Naive thymus-derived CD4-positive, alpha-beta T cell (primary cell): Measurements from ENCODE around the gene SLC31A1. TPM values are rescaled to one million over a fixed set of nuclear protein-coding genes. Genes with fewer than 3 reads are reported as not detected.
A peak's percentile ranks its signal among the peaks of the same experiment; 100 is the strongest.

Experiments used
- ATAC-seq: fragments of 150-1000 bp; cut with Tn5 transposase; 2 replicates; pipeline ENCODE4 v1.10.0; 2021; ENCODE audit warnings: mild to moderate bottlenecking, moderate library complexity
- CTCF ChIA-PET: fragments of 350-600 bp; sonication (Branson Sonifier 250); formaldehyde crosslinking; loops from one replicate; lab custom pipeline; 2021; ENCODE audit warnings: antibody characterized with exemption; lab: Charles Lee
- POLR2A ChIA-PET: fragments of 350-600 bp; sonication (Branson Sonifier 250); formaldehyde crosslinking; loops from one replicate; lab custom pipeline; 2021; ENCODE audit warnings: antibody characterized with exemption, inconsistent platforms; lab: Charles Lee
- DNase-seq, 9 donors: peaks; one replicate each; pipeline versions ENCODE4 v3.0.0 to v3.0.0-alpha.2; 2020 to 2022; ENCODE audit warnings: mixed read lengths in 1 of 9
- H3K27ac ChIP-seq: one replicate; pipeline ENCODE4 v1.7.0; 2013; ENCODE audit warnings: mild to moderate bottlenecking, low read depth, low read length, moderate library complexity
- H3K27me3 ChIP-seq, 2 donors: one replicate each; pipeline ENCODE4 v1.7.0; 2013; ENCODE audit warnings: low read length in 2 of 2, mild to moderate bottlenecking in 2 of 2, moderate library complexity in 2 of 2; ENCODE audit not compliant: control insufficient read depth in 2 of 2, insufficient read depth in 2 of 2
- H3K36me3 ChIP-seq, 3 experiments: 1 replicate in 2 of 3; 2 replicates in 1 of 3; pipeline ENCODE4 v1.7.0; 2013; ENCODE audit warnings: low read length in 3 of 3, mild to moderate bottlenecking in 3 of 3, moderate library complexity in 1 of 3; ENCODE audit not compliant: insufficient read depth in 3 of 3, control insufficient read depth in 2 of 3
- H3K4me1 ChIP-seq, 2 donors: one replicate each; pipeline ENCODE4 v1.7.0; 2013; ENCODE audit warnings: low read length in 2 of 2, mild to moderate bottlenecking in 2 of 2, moderate library complexity in 1 of 2; ENCODE audit not compliant: control insufficient read depth in 2 of 2, insufficient read depth in 2 of 2
- H3K4me3 ChIP-seq: 2 replicates; pipeline ENCODE4 v1.7.0; 2013; ENCODE audit warnings: mild to moderate bottlenecking, low read length
- H3K9me3 ChIP-seq, 3 experiments: 1 replicate in 2 of 3; 2 replicates in 1 of 3; pipeline ENCODE4 v1.7.0; 2013; ENCODE audit warnings: low read length in 3 of 3; ENCODE audit not compliant: control insufficient read depth in 2 of 3
- H3K27ac Mint-ChIP-seq, 9 donors: one replicate each; pipeline ENCODE4 v1.8.0; 2020 to 2022; ENCODE audit warnings: mixed read lengths in 9 of 9, mild to moderate bottlenecking in 8 of 9, moderate library complexity in 5 of 9, inconsistent platforms in 2 of 9
- H3K27me3 Mint-ChIP-seq, 5 donors: one replicate each; pipeline ENCODE4 v1.8.0; 2021 to 2022; ENCODE audit warnings: mixed read lengths in 5 of 5, mild to moderate bottlenecking in 1 of 5
- H3K36me3 Mint-ChIP-seq, 5 donors: one replicate each; pipeline ENCODE4 v1.8.0; 2020 to 2022; ENCODE audit warnings: mixed read lengths in 5 of 5, mild to moderate bottlenecking in 3 of 5, inconsistent platforms in 1 of 5
- H3K4me1 Mint-ChIP-seq, 7 donors: one replicate each; pipeline ENCODE4 v1.8.0; 2020 to 2022; ENCODE audit warnings: mixed read lengths in 7 of 7, mild to moderate bottlenecking in 3 of 7, inconsistent platforms in 1 of 7
- H3K4me3 Mint-ChIP-seq, 10 donors: one replicate each; pipeline ENCODE4 v1.8.0; 2020 to 2022; ENCODE audit warnings: mild to moderate bottlenecking in 10 of 10, mixed read lengths in 10 of 10, moderate library complexity in 6 of 10, inconsistent platforms in 2 of 10
- H3K9me3 Mint-ChIP-seq, 11 donors: one replicate each; pipeline ENCODE4 v1.8.0; 2020 to 2022; ENCODE audit warnings: mixed read lengths in 11 of 11, mild to moderate bottlenecking in 4 of 11, inconsistent platforms in 1 of 11, moderate library complexity in 1 of 11
- intact Hi-C, 2 donors: fragments of 100-400 bp; cut with micrococcal nuclease; formaldehyde crosslinking; loops; one replicate each; pipeline ENCODE4 v1.15.1; 2023
- polyA plus RNA-seq, 2 donors: library from polyadenylated mRNA; unstranded; fragments of 300-500 nt; fragmentation: Illumina TruSeq; gene quantifications; one replicate each; pipeline ENCODE4 v1.2.3, GENCODE V29; 2021
- total RNA-seq, 6 experiments: library from RNA in 5 of 6; stranded (reverse) in 5 of 6; gene quantifications; 1 replicate in 5 of 6; 2 replicates in 1 of 6; pipeline ENCODE4 v1.2.3 and lab custom pipeline; 2021 to 2026

Gene SLC31A1
- total and polyA plus RNA-seq, 7 experiments from 2014 or later: 3.0 to 10.4 (median 4.6) TPM

- Mint-ChIP-seq H3K36me3 (peaks cover 11 to 39% (median 22%) of the 10 kb centered on the region in 5 donors), H3K27ac (no peak overlapping the region), H3K4me1 (peaks cover 0 to 13% (median 0%) of the 10 kb centered on the region in 7 donors), H3K4me3 (no peak overlapping the region), H3K27me3 (no peaks in the 10 kb centered on the region), H3K9me3 (no peaks in the 10 kb centered on the region)
- Histone ChIP-seq H3K4me3 (no peak overlapping the region), H3K9me3 (no peaks in the 10 kb centered on the region), H3K27ac (no peak overlapping the region), H3K36me3 (peaks cover 14 to 65% (median 17%) of the 10 kb centered on the region in 3 experiments), H3K27me3 (no peaks in the 10 kb centered on the region), H3K4me1 (no peaks in the 10 kb centered on the region)
- intact Hi-C loops: no loop called here
- no peak for DNase-seq
- POLR2A ChIA-PET: interaction anchor here (0.7 kb wide), 1 partner anchor 968 kb away, joined by 7 read pairs; no protein-coding TSS in a partner anchor
- ATAC-seq: no peak
- CTCF ChIA-PET: interaction anchor here (0.7 kb wide), 1 partner anchor 28 kb away, joined by 5 read pairs; no protein-coding TSS in a partner anchor
These were observed 28.9 kb upstream of the SLC31A1 start for GRCh38 chr9:113192455-113192854.

- H3K27ac Mint-ChIP-seq: no peak overlapping the region
- Histone ChIP-seq H3K27me3 (no peaks in the 10 kb centered on the region), H3K36me3 (peaks cover 5 to 58% (median 25%) of the 10 kb centered on the region in 3 experiments), H3K27ac (no peak overlapping the region), H3K4me3 (no peak overlapping the region), H3K4me1 (no peaks in the 10 kb centered on the region), H3K9me3 (no peaks in the 10 kb centered on the region)
- DNase-seq: no peak
- no peak overlapping the region for H3K4me3 Mint-ChIP-seq
- no peaks in the 10 kb centered on the region for H3K27me3 Mint-ChIP-seq
- peaks cover 16 to 62% (median 38%) of the 10 kb centered on the region in 5 donors for H3K36me3 Mint-ChIP-seq
- H3K9me3 Mint-ChIP-seq: no peaks in the 10 kb centered on the region
- ATAC-seq: no peak
- H3K4me1 Mint-ChIP-seq: peaks cover 0 to 13% (median 0%) of the 10 kb centered on the region in 7 donors
- POLR2A ChIA-PET: no interaction called here
- intact Hi-C loops: no loop called here
- CTCF ChIA-PET: interaction anchor here (0.5 kb wide), 1 partner anchor 94 kb away, joined by 6 read pairs; no protein-coding TSS in a partner anchor
These were observed 21.5 kb upstream of the SLC31A1 start for GRCh38 chr9:113199683-113200329.

GRCh38 chr9:113205432-113205831 is 15.9 kb upstream of the SLC31A1 start:
- DNase-seq (no peak), ATAC-seq (no peak)
- Histone ChIP-seq H3K27ac (no peak overlapping the region), H3K4me3 (no peak overlapping the region), H3K36me3 (peaks cover 0 to 67% (median 26%) of the 10 kb centered on the region in 3 experiments), H3K4me1 (no peaks in the 10 kb centered on the region), H3K27me3 (no peaks in the 10 kb centered on the region), H3K9me3 (no peaks in the 10 kb centered on the region)
- ChIA-PET CTCF (no interaction called here), POLR2A (no interaction called here)
- Mint-ChIP-seq H3K4me3 (no peak overlapping the region), H3K9me3 (no peaks in the 10 kb centered on the region), H3K4me1 (peaks cover 0 to 5% (median 3%) of the 10 kb centered on the region in 7 donors), H3K27ac (no peak overlapping the region), H3K36me3 (peaks cover 10 to 67% (median 34%) of the 10 kb centered on the region in 5 donors), H3K27me3 (no peaks in the 10 kb centered on the region)
- intact Hi-C loops: no loop called here

- H3K27me3 Mint-ChIP-seq: no peaks in the 10 kb centered on the region
- intact Hi-C loops: no loop called here
- Histone ChIP-seq H3K9me3 (no peaks in the 10 kb centered on the region), H3K4me3 (no peak overlapping the region), H3K36me3 (peaks cover 0 to 71% (median 26%) of the 10 kb centered on the region in 3 experiments), H3K27me3 (no peaks in the 10 kb centered on the region), H3K4me1 (no peaks in the 10 kb centered on the region), H3K27ac (no peak overlapping the region)
- no peak overlapping the region for H3K27ac Mint-ChIP-seq
- DNase-seq: no peak
- no peak for ATAC-seq
- CTCF ChIA-PET: no interaction called here
- H3K4me3 Mint-ChIP-seq: no peak overlapping the region
- no peaks in the 10 kb centered on the region for H3K9me3 Mint-ChIP-seq
- H3K4me1 Mint-ChIP-seq: peaks cover 0 to 5% (median 3%) of the 10 kb centered on the region in 7 donors
- H3K36me3 Mint-ChIP-seq: peaks cover 10 to 71% (median 34%) of the 10 kb centered on the region in 5 donors
- POLR2A ChIA-PET: no interaction called here
These were observed 15.5 kb upstream of the SLC31A1 start for GRCh38 chr9:113205861-113206260.

- ATAC-seq: no peak
- POLR2A ChIA-PET: no interaction called here
- intact Hi-C loops: no loop called here
These were observed 10.5 kb upstream of the SLC31A1 start for GRCh38 chr9:113210815-113211214.

GRCh38 chr9:113215132-113215531 is 6.2 kb upstream of the SLC31A1 start:
- Histone ChIP-seq H3K4me3 (no peak overlapping the region), H3K36me3 (peaks cover 0 to 6% (median 0%) of the 10 kb centered on the region in 3 experiments), H3K9me3 (no peaks in the 10 kb centered on the region), H3K4me1 (peaks cover 12 to 16% of the 10 kb centered on the region in 2 donors), H3K27ac (no peak overlapping the region), H3K27me3 (no peaks in the 10 kb centered on the region)
- DNase-seq (no peak), ATAC-seq (no peak)
- intact Hi-C loops: no loop called here
- H3K4me1 Mint-ChIP-seq: peaks cover 14 to 55% (median 46%) of the 10 kb centered on the region in 7 donors
- no peak overlapping the region for H3K4me3 Mint-ChIP-seq
- H3K36me3 Mint-ChIP-seq: peaks cover 6 to 25% (median 15%) of the 10 kb centered on the region in 5 donors
- ChIA-PET POLR2A (no interaction called here), CTCF (no interaction called here)
- no peaks in the 10 kb centered on the region for H3K9me3 Mint-ChIP-seq
- peak overlapping the region in 5 of 9 donors; percentile 7 to 57 (median 45) for H3K27ac Mint-ChIP-seq
- H3K27me3 Mint-ChIP-seq: no peaks in the 10 kb centered on the region

More at GRCh38 chr9:113210815-113211214, 10.5 kb upstream of the SLC31A1 start:
- H3K9me3 Mint-ChIP-seq: no peaks in the 10 kb centered on the region
- H3K4me1 Mint-ChIP-seq: peaks cover 6 to 24% (median 21%) of the 10 kb centered on the region in 7 donors
- H3K36me3 Mint-ChIP-seq: peaks cover 12 to 45% (median 31%) of the 10 kb centered on the region in 5 donors
- no peak overlapping the region for H3K27ac Mint-ChIP-seq
- Histone ChIP-seq H3K4me1 (peaks cover 0 to 8% of the 10 kb centered on the region in 2 donors), H3K27ac (no peak overlapping the region), H3K4me3 (no peak overlapping the region), H3K36me3 (peaks cover 0 to 46% (median 18%) of the 10 kb centered on the region in 3 experiments), H3K27me3 (no peaks in the 10 kb centered on the region), H3K9me3 (no peaks in the 10 kb centered on the region)
- CTCF ChIA-PET: no interaction called here
- DNase-seq: no peak
- no peak overlapping the region for H3K4me3 Mint-ChIP-seq
- no peaks in the 10 kb centered on the region for H3K27me3 Mint-ChIP-seq
